Amniotic epithelial cell (primary cell): ENCODE results near the gene MOB3B.

Experiments used
- DNase-seq: peaks from one replicate; pipeline ENCODE4 v3.0.0-alpha.2; 2010; ENCODE audit warnings: low read depth

The MOB3B gene

DNA sequence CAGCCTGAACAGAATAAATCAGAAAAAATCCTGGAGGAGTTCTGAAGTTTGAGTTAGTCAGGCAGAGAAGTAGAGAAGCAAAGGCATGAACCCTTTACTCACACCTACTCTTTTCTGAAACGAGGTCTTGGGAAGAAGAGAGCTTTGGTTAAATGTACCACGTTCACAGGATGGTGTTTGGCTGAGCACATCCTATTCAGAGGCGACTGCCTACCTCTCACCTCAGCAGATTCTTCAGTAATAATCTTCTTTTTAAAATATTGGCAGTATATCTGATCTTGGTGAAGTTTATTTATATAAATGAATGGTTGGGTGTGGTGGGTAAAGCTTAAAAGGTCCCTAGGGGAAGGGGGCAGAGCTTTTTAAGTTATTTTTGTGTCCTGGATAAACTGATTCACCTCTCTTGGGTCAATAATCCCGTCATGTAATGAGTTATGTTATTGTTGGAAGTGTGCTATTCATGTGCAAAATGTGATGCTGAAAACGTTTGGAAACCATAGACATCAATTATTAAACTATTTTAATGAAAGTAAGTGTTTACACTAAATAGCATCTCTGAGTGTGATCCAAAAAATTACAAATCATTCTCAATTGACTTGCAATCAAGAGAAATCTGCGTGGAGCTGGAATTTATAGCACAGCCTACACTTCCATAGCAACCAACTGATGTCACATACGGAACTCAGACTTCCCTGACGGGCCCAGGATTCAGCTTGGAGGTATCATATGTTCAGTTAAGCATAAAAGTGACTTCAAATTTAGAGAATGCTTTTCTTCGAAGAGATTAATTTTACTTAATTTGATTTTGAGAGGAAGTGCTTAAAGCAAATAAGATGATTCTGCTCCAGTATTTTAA is 138.3 kb downstream of the MOB3B start:
- DNase-seq, result no peak

DNA sequence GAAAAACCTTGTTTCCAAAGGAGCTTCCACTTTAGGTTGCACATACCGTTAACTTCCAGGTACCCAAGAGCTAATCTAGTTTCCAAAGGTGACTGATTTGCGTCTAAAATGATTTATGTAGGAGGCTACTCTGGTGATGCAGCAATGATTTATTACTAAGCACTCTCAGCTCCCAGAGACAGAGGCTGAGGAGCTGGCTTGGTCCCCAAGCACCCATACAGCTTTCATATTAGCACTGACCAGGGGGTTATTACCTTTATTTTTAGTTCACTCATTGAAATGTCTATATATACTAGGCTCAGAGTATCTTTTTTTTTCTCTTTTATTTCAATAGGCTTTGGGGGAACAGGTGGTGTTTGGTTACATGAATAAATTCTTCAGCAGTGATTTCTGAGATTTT is 141.5 kb downstream of the MOB3B start:
- DNase-seq, result no peak

DNA sequence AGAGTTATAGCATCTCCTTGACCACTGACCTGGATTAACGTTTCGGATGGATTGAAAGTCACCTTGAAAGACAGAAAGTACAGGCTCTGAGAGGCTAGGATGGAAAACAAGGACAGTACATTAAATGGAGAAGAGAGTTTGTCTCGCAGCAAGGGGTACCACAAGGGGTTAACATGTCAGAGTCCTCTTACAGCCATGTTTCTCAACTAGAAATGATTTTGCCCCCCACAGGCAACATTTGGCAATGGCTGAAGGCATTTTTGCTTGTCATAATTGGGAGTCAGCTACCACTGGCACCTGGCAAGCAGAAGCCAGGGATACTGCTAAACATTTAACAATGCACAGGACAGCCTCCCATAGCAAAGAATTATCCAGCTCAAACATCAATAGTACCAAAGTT is 141.9 kb downstream of the MOB3B start:
- no peak for DNase-seq

DNA sequence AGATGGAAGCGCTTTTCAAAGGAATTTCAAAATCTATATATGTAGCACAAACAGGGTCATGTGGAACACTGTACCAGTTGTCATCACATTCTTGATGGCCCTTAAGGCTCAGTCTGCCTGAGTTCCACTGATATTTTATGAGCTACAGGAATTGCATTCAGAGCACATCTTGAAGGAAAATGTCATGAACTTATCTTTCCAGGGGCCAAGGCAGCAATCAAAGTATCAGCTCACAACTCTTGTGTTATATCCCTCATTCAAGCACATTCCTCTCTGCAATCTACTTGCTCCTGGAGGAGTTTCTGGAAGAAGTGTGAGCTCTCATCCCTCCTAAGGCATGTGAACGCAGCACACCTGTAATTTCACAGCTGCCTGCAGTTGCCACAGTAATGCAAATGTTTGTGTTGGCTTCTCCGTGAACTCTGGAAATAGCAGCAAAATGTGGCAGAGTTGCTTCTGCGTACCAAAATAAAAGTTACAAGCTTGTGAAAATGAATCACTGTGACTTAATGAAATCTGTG is 143.0 kb downstream of the MOB3B start:
- no peak for DNase-seq

DNA sequence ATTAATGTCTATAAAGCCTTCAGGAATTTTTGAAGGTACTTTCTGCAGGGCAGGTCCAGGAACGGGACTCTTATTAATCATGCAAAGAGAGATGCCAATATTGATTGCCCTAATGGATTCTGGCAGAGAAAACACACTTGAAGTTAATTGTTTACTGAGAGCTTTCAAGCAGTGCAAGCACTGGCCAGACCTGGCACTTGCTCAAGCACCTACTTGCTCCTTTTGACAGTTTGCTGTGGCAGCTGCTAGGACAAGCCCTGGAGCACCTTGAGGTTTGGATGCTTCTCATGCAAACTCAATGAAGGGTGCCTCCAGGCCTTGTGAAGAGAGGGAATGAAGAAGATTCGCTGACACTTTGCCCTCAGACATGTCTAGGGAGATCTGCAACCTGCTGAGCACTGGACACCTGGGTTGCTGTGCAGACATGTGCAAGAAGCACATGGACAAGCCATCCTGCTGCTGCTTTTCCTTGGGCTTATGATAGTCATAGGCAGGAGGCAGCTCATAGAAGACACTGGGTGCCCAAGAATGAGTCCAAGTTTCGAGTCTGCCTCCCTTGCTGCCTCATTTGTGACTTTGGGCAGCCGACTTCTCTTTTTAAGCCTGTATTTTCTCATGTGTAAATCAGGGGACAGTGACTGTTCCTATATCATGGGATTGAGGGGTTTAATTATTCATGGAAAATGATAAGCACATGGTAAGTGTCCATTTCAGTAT is 143.8 kb downstream of the MOB3B start:
- no peak for DNase-seq

DNA sequence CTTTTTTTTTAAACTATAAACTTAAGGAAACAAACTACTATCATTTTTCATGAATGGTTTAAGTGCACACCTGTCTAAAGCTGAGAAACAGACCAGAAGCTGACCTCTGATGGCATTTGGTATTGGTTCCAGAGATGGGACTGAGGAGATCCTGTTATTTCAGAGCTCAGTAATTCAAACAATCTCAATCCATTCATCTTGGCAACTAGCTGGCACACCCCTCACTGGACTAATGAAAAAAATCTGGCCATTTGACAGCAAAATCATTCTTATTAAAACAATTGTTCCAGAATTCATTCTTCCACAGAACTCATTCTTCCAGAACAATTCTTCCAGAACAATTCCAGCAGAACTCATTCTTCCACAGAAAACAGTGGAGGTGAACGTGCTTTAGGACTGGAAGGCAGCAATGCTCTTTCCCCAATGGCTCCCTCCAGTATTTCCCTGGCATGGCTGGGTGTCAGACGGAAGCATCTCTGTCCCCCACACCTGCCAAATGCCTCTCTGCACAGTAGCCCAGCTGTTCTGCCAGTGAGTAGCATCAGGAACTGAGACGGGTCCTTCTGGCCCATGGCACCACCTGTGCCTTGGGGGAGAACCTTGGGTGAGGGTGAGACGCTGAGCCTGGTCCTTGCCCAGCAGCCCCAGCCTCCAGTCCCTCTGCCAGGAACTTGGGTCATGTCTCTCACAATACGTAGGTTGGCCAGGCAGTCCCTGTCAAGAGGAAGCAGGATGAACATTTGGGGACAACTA is 145.2 kb downstream of the MOB3B start:
- DNase-seq, result no peak

DNA sequence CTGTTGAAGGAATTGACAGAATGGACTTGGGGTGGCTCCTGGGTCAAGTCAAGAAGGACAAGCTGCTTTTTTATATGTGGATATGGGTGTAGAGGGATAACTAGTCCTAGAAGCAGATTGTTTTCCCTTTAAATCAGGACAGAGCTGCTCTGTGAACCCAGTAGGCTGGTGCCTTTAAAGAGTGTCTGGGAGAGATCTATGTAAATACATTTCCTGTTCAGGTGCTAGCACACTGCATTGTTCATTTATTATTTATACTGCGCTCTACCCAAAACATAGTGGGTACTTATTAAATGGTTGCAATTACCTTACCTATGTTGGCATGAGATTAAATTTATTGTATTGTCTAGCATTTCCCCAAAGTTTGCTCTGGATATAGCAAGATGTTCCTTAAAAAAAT is 146.1 kb downstream of the MOB3B start:
- DNase-seq, result no peak

DNA sequence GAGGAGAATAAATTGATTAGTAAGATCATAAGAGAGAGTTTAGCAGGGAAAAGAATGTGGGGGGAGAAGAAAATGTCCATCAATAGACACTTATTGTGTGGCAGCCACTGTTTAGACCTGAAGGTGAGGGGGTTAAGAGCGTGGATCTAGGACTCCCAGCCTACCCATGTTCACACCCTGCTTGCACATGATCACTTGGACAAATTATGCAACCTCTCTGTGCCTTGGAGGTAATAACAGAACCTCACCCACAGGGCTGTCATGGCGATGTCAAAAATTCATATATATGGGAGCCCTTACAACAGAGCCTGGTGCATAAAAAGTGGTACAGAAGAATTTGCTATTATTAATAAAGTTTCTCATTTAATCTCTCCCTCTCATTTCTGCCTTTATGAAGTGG is 146.6 kb downstream of the MOB3B start:
- DNase-seq, result no peak

DNA sequence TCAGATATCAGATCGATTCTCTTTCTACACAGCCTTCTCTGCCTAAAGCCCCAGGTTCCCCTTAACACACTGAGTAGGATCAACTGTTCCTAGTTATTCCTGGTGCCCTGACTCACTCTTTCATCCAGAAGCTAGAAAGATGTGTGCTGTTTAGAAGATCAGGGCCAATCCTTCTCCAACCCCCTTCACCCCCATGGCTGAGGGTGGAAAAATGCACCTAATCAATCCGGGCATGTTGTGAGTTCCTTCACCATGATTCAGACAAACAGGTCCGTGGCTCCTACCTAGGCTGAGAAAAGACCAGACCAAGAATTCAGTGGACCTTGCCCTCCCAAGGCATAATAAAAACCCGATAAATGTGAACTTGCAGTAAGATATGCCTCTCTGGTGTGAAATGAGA is 147.3 kb downstream of the MOB3B start:
- DNase-seq, result no peak

DNA sequence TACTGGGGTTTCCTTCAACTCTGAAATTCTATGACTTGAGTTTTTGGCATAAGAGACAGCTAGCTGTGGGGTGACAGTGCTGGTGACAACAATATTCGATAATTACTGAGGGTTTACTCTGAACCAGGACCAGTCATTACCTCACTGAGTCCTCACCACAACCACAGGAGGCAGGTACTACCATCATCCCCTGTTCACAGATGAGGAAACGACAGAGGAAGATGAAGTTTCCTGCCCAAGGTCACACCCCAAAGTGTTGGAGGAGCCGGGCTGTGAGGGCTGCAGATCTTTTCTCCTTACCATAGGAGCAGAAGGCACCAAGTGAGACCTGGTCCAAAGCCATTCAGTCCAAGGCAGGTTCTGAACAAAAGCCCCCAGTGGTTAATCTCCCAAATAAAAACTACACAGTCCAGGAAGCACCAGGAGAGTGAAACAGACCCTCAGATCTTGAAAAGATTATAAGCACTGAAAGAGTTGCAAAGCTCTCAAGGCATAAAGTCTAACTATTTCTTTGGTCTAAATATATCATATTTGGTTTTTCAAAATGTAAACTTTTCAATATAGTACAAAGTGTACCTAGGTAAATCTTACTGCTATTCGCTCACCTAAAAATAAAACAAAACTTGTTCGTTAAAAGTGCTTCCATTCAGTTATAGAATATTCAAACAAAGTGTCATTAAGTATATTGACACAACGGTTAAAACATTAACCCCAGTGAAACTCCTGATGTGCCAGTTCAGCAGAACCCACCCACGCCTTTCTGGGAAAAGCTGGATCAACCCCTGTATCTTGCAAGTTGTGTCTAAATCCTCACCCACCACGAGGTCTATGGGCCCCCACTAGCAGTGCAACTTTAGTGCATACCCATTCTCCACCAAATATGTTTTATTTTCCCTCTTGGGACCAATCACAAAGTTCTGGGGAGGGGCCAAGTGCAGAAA is 150.0 kb downstream of the MOB3B start:
- no peak for DNase-seq

DNA sequence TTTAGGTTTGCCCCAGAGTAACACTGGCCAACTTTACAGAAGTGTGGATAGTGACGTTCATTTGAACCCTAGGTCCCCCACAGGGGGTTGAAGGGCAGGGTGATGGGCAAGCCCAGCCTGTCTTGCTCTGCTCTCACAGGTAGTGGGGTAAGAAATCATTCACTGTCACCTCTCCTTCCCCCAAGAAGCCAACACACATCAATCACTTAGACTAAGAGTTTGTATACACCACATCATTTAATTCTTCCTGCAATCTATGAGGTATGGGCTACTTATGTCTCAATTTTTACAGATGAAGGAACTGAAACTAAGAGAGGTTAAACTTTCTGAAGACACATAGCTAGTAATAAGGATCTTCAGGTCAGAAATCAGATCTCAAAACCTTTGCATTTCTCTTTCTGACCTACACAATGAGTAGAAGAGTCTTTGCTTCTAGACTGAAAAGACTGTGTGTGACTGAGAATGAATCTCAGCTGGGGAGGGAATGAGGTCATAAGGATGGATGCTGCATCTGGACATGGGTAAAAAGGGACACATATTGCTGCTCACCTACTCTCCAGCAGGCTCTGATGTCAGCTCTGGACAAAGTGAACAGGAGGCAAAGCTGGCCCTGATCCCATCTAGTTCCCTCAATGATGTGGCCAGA is 151.7 kb downstream of the MOB3B start:
- no peak for DNase-seq

DNA sequence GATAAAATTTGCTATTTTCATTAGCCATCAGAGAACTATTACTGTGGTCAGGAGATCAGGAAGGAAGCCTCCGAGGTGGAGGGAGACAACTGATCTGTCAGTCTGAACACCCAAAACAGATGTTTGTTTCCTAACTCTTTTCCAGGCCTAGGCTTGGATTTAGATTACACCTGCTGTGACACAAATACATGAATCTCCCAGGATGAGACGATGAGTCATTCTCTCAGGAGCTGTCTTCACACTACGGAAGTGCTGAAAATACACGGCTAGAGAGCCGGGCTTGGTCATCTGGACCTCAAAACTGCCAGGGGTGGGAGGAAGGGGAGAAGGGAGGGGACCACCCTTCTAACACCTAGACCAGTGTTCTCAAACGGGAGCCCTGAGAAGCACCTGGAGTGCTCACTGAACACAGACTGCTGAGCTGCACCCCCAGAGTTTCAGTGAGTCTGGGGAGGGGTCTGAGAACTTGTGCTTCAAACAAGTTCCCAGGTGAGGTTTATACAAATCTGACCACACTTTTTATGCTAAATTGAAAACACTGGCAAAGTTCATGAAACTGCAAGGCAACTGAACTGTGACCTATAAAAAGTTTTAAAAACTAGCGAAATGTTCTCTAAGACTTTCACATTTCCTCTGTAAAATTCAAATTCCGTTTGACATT is 152.3 kb downstream of the MOB3B start:
- DNase-seq, result peak; percentile 42

DNA sequence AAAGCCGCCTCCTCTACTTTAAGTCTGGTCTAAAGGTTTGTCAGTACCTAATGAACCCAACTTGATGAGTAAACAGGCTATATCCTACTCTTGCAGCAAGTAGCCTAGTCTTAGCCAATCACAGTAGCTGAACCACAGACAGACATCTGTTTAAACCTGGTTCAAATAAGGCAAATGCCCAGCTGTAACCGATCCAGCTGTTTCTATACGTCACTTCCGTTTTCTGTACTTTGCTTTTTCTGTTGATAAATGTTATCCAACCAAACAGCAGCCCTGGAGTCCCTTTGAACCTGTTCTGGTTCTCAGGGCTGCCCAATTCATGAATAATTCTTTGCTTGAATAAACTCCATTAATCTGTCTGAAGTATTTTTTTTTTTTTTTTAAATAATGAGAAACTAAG is 155.8 kb downstream of the MOB3B start:
- DNase-seq, result no peak

DNA sequence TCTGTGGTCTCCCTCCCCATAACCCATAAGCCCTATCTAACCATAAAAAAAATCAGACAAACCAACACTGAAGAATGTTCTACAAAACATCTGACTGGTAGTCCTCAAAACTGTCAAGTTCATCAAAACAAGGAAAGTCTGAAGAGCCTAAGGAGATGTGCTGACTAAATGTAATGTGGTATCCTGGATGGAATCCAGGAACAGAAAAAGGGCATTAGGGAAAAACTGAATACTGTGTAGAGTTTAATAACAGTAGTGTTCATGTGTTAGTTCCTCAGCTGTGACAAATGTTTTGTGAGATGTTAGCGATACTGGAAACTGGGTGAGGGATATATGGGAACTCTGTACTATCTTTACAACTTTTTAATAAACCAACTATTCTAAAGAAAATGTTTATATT is 157.0 kb downstream of the MOB3B start:
- no peak for DNase-seq

DNA sequence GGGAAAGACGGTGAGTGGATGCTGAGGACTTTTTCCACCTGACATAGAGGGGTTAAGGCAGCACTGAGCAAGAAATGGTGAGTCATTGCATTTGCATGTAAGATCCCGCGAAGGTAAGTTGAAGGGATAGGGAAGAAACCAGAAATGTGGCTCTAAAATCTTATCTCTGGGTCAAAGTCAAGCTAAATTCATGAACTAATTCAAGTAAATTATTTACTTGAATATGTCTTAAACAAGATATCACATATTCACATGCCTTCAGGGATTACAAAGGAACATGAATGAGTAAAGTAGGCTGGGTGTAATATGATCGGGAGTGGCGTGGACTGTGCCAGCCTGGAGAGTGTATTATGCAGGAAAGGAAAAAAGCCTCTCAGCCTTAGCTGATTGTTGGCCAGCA is 158.2 kb downstream of the MOB3B start:
- peak; percentile 30 for DNase-seq

DNA sequence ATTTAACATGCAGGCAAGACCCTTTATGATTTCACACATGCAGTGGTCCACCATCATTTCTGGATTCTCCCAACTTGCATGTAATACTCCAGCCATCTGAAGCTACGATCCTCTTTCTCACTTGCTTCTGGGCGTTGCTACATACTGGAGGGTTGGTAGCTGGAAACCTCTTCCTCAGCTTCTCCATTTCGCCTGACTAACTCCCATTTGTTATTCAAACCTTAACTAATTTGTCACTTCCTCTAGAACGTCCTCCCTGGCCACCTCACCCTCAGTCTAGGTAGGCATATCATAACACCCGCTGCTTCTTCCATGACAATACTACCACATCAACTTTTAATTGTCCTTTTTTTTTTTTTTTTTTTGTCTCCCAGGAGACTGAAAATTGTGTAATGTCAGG is 160.0 kb downstream of the MOB3B start:
- no peak for DNase-seq

DNA sequence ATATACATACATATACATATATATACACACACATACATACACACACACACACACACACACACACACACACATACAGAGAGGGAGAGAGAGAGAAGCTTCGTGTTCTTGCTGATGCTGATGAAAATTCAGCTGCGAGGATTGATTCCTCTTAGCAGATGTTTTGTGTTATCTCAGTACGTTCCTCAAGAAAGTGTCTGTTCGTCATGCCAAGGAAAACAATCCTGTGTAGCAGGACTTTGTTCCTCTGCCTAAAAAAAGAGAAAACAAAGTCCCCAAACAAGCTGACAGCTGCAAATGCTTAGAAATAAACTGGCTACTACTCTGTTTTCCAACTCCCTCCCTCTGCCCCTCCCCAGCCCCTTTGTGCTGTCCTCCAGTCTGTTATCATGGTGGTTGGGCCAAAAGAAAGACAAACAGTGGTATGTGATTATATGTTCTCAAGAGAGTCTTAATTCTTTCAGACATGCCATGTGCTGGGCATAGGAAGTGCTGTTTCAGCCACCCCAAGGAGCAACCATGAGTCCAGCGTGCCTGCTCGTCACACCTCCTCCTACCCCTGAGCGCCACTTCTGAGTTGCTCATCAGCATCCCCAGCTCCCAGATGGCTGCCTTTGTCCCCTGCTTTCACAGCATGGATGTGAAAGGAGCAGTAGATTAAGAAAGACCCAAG is 161.2 kb downstream of the MOB3B start:
- no peak for DNase-seq

DNA sequence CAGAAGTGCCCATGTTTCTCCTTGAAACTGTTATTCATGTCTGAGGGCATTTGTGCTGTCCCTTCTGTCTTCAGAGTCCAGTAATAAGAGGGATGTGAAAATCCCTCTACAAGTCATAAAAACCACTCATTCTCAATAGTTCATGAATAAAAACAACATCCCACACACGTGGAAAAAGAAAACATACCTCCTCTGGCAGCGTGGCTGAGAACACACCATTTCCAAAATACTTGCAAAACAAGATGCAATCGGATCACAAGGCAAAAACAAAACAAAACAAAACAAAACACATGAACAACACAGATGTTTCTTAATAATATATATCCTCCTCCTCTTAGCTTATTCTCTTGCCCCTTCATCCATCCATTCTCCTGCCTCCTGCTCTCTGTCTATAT is 161.7 kb downstream of the MOB3B start:
- DNase-seq, result no peak

DNA sequence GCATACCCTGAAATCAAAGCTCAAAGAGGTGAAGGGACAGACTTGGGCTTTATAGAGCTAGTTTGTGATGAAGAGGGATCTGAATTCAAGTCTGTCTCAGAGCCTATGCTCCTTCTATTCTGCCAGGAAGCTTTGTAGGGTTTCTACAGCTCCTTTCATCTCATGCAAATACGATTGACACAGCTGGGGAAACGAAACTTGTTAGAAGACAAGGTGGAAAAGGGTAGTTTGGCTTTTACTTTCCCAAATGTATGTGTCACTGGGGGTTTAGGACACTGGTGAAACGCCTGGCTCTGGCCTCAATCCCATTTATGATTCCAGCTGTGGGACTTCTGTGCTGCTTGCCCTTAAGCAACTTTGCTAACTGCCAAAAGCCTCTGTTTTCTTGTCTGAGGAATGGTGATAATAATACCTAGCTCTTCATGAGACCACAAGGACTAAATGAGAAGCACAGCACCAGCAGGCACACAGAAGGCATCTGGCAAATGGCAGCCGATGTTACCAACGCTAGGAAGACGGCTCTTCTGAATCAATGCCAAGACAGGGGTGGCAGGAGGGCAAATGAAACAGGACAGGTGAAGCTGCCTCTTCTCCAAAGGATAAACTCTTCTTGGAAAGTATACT is 162.3 kb downstream of the MOB3B start:
- no peak for DNase-seq
